A549 (cell line): Measurements from ENCODE around the gene SLC13A4. TPM values are rescaled to one million over a fixed set of nuclear protein-coding genes. Genes with fewer than 3 reads are reported as not detected.

Experiments used
- ATAC-seq, 2 experiments: fragments of 200-7000 bp in 1 of 2; fragments of >200 bp in 1 of 2; cut with Nextera tagmentation in 1 of 2; cut with Tn5 transposase in 1 of 2; 3 replicates each; pipeline versions ENCODE4 v1.8.0 to v1.9.1; 2018 to 2020; ENCODE audit warnings: mild to moderate bottlenecking in 1 of 2, moderate library complexity in 1 of 2
- CTCF ChIA-PET: fragments of 300-600 bp; sonication (Branson Sonifier 250); formaldehyde crosslinking; extraction: SDS; loops from one replicate; lab custom pipeline; 2021; ENCODE audit warnings: antibody characterized with exemption, inconsistent platforms; lab: Yijun Ruan, JAX
- POLR2A ChIA-PET: fragments of 350-600 bp; formaldehyde crosslinking; extraction: SDS; loops from one replicate; lab custom pipeline; 2021; ENCODE audit warnings: antibody characterized with exemption, inconsistent platforms; lab: Yijun Ruan, JAX
- DNase-seq, 2 experiments: peaks; one replicate each; pipeline versions ENCODE4 v3.0.0 to v3.0.0-alpha.2; 2011 to 2016; ENCODE audit warnings: low read depth in 1 of 2, low spot score in 1 of 2
- FAIRE-seq: peaks from 2 replicates; lab custom pipeline; 2011; peaks lifted over from hg19 to GRCh38; lab: Jason Lieb, UNC
- H3K27ac ChIP-seq, 2 experiments: fragments of >200 bp; sonication (Bioruptor Twin); formaldehyde crosslinking; 3 replicates each; pipeline ENCODE4 v1.5.1; 2016 to 2017
- H3K4me1 ChIP-seq: fragments of >200 bp; sonication (Bioruptor Twin); formaldehyde crosslinking; 3 replicates; pipeline ENCODE4 v1.6.1; 2016
- H3K4me2 ChIP-seq: fragments of >200 bp; sonication (Bioruptor Twin); formaldehyde crosslinking; 3 replicates; pipeline ENCODE4 v1.6.1; 2016
- H3K4me3 ChIP-seq: fragments of >200 bp; sonication (Bioruptor Twin); formaldehyde crosslinking; 3 replicates; pipeline ENCODE4 v1.5.1; 2016
- H3K9me3 ChIP-seq: fragments of >200 bp; sonication (Bioruptor Twin); formaldehyde crosslinking; 3 replicates; pipeline ENCODE4 v1.6.1; 2016
- KDM1A ChIP-seq: fragments of 200-600 bp; sonication (generic); IDR thresholded peaks from 2 replicates; pipeline ENCODE4 v1.6.1; 2016; ENCODE audit warnings: low read depth, mild to moderate bottlenecking
- MAFK ChIP-seq: fragments of 450-650 bp; IDR thresholded peaks from 2 replicates; pipeline ENCODE4 v1.6.1; 2014; ENCODE audit not compliant: partially characterized antibody
- NPAS2 ChIP-seq: fragments of 250-450 bp; sonication (Bioruptor Pico); IDR thresholded peaks from 2 replicates; pipeline ENCODE4 v1.8.0; 2022; ENCODE audit warnings: mild to moderate bottlenecking, moderate library complexity, borderline replicate concordance
- RAD21 ChIP-seq, 2 experiments: fragments of >200 bp in 1 of 2; sonication (Bioruptor Twin) in 1 of 2; formaldehyde crosslinking in 1 of 2; IDR thresholded peaks in 1 of 2; conservative IDR thresholded peaks in 1 of 2; 2 replicates in 1 of 2; 3 replicates in 1 of 2; pipeline ENCODE4 v1.6.1; 2012 to 2018; ENCODE audit warnings: inconsistent platforms in 1 of 2
- RNF2 ChIP-seq: fragments of 200-600 bp; sonication (generic); IDR thresholded peaks from 2 replicates; pipeline ENCODE4 v1.6.1; 2016; ENCODE audit warnings: low read depth, mild to moderate bottlenecking, antibody characterized with exemption, moderate library complexity, borderline replicate concordance
- SREBF2 ChIP-seq: fragments of 450-650 bp; IDR thresholded peaks from 2 replicates; pipeline ENCODE4 v1.6.1; 2014; ENCODE audit warnings: mild to moderate bottlenecking, moderate library complexity
- ZFP36 ChIP-seq: fragments of 450-650 bp; IDR thresholded peaks from 2 replicates; pipeline ENCODE4 v1.6.1; 2014; ENCODE audit warnings: borderline replicate concordance; ENCODE audit not compliant: partially characterized antibody
- ZSCAN20 ChIP-seq: fragments of 250-450 bp; sonication (Bioruptor Pico); IDR thresholded peaks from 2 replicates; pipeline ENCODE4 v1.8.0; 2022; ENCODE audit warnings: mild to moderate bottlenecking, moderate library complexity
- WGBS: methylation state at CpG from one replicate; pipeline ENCODE4 v1.1.6; 2017; ENCODE audit errors: missing lambda C conversion rate; 5-methylcytosine and 5-hydroxymethylcytosine counted together
- polyA plus RNA-seq, 4 experiments: library from polyadenylated mRNA; depleted of rRNA in 3 of 4; stranded (reverse); fragments of >200 nt; fragmentation: RNase III in 1 of 4; extraction: RNeasy Plus Mini Kit Qiagen cat#74134 plus additional on column Dnase treatment in 1 of 4; gene quantifications; 2 replicates in 3 of 4; 3 replicates in 1 of 4; pipeline ENCODE4 v1.2.3, GENCODE V29; 2011 to 2017
- TF ChIP-seq, protein P1 (sequence below): fragments of 250-450 bp; sonication (Bioruptor Pico); IDR thresholded peaks from 2 replicates; pipeline ENCODE4 v1.5.0; 2021; ENCODE audit warnings: mild to moderate bottlenecking, moderate library complexity, borderline replicate concordance
- TF ChIP-seq, protein P2 (sequence below): fragments of 450-650 bp; IDR thresholded peaks from 2 replicates; pipeline ENCODE4 v1.6.1; 2014; ENCODE audit warnings: antibody characterized with exemption
- TF ChIP-seq, protein P3 (sequence below): fragments of 250-450 bp; sonication (Bioruptor Pico); IDR thresholded peaks from 2 replicates; pipeline ENCODE4 v1.5.0; 2020; ENCODE audit warnings: low read depth, mild to moderate bottlenecking, moderate library complexity

The SLC13A4 gene
- polyA plus RNA-seq, 2 of the 4 experiments (the other 2 are of a cell fraction), result not detected

DNA sequence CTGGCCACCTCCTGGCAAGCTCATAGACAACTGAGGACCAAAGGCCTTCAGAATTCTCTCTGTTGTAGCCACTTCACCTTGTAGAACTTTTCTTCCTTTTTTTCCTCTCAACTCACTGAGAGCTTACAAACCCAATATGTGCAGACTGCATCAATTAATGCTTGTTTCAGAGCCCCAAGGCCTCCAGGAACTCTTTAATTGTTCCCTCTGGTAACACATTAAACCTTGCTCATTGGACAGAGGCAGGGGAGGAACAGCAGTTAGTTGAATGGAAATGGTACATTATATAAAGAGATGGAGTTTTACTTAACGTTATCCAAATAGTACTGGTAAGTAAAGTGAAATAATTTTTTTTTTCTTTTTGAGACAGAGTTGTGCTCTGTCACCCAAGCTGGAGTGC, 40.5 kb downstream of the SLC13A4 start:
- POLR2A ChIA-PET, result no interaction called here
- TF ChIP-seq, protein P1, sequence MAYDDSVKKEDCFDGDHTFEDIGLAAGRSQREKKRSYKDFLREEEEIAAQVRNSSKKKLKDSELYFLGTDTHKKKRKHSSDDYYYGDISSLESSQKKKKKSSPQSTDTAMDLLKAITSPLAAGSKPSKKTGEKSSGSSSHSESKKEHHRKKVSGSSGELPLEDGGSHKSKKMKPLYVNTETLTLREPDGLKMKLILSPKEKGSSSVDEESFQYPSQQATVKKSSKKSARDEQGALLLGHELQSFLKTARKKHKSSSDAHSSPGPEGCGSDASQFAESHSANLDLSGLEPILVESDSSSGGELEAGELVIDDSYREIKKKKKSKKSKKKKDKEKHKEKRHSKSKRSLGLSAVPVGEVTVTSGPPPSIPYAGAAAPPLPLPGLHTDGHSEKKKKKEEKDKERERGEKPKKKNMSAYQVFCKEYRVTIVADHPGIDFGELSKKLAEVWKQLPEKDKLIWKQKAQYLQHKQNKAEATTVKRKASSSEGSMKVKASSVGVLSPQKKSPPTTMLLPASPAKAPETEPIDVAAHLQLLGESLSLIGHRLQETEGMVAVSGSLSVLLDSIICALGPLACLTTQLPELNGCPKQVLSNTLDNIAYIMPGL (CRISPR knock-in tag), result no peak
- TF ChIP-seq KDM1A, result no peak
- TF ChIP-seq RNF2, result no peak
- TF ChIP-seq MAFK, result no peak
- TF ChIP-seq, protein P2, sequence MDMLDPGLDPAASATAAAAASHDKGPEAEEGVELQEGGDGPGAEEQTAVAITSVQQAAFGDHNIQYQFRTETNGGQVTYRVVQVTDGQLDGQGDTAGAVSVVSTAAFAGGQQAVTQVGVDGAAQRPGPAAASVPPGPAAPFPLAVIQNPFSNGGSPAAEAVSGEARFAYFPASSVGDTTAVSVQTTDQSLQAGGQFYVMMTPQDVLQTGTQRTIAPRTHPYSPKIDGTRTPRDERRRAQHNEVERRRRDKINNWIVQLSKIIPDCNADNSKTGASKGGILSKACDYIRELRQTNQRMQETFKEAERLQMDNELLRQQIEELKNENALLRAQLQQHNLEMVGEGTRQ, result no peak
- TF ChIP-seq ZFP36, result no peak
- no peak for TF ChIP-seq RAD21 (conservative IDR thresholded peaks at IDR 0.05 in 1 of 2, IDR thresholded peaks at IDR 0.05 in 1 of 2)
- TF ChIP-seq, all 56 proteins: peak for 0
- no peaks in the 10 kb centered on the region for H3K4me1 ChIP-seq
- DNase-seq (no peak), ATAC-seq (no peak), FAIRE-seq (no peak)
- no peaks in the 10 kb centered on the region for H3K9me3 ChIP-seq
- H3K4me3 ChIP-seq, result no peak overlapping the region
- H3K4me2 ChIP-seq, result no peak overlapping the region
- 0% methylated on average over 1 of the region's 1 CpG for whole genome bisulfite sequencing
- CTCF ChIA-PET, result interaction anchor here (0.6 to 2.2 kb wide), 3 partner anchors 14 to 105 kb away, joined by 3 to 12 read pairs (median 3); no protein-coding TSS in a partner anchor
- H3K27ac ChIP-seq, result no peak overlapping the region

DNA sequence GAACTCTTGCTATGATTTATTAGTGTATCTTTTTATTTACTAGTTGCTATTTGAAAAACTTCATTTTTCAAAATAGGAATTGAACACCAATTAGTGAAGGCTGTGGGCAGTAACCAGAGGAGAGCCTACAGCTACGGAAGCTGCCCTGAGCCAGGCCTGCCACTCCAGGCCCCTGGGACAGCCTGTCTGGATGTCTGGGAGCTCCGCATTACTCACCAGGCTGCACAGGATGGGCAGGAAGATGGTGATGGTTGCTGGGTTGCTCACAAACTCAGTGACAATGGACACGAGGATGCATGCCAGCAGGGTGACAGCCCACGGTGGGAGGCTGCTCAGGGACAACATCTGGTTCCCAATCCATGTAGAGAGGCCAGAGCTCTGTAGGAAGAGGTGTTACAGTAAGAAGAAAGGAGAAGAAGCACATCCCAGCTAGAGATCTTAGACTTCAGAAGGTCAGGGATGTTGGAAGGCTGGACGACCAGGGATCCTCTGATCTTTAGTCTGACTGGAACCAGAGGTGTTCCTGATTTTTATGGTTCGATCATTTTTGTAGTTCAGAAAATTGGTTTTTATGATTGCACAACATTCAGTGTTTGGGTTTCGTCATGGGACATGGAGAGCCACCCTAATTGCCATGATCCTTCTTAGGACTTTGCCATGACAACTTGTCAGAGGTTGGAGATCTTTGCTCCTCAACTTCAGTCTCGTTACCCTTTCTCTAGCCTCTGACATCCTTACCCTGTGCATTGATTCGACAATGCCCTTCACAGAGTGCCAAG, 42.5 kb downstream of the SLC13A4 start:
- ATAC-seq (no peak; a peak in 1 of 6 replicates), FAIRE-seq (no peak), DNase-seq (no peak)
- 71% methylated on average over 9 of the region's 9 CpGs for WGBS
- no peak overlapping the region for H3K4me2 ChIP-seq
- H3K27ac ChIP-seq, result no peak overlapping the region
- POLR2A ChIA-PET, result no interaction called here
- no peaks in the 10 kb centered on the region for H3K9me3 ChIP-seq
- H3K4me3 ChIP-seq, result no peak overlapping the region
- CTCF ChIA-PET, result interaction anchor here (1.1 to 3.5 kb wide), 4 partner anchors 13 to 25 kb away, joined by 3 to 25 read pairs (median 4); partner anchors contain the start of gene STMP1
- no peak for TF ChIP-seq NPAS2 (CRISPR knock-in tag)
- no peak for TF ChIP-seq ZSCAN20 (CRISPR knock-in tag)
- TF ChIP-seq, protein P3, sequence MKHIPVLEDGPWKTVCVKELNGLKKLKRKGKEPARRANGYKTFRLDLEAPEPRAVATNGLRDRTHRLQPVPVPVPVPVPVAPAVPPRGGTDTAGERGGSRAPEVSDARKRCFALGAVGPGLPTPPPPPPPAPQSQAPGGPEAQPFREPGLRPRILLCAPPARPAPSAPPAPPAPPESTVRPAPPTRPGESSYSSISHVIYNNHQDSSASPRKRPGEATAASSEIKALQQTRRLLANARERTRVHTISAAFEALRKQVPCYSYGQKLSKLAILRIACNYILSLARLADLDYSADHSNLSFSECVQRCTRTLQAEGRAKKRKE (CRISPR knock-in tag), result no peak
- no peak for TF ChIP-seq SREBF2
- no peaks in the 10 kb centered on the region for H3K4me1 ChIP-seq

DNA sequence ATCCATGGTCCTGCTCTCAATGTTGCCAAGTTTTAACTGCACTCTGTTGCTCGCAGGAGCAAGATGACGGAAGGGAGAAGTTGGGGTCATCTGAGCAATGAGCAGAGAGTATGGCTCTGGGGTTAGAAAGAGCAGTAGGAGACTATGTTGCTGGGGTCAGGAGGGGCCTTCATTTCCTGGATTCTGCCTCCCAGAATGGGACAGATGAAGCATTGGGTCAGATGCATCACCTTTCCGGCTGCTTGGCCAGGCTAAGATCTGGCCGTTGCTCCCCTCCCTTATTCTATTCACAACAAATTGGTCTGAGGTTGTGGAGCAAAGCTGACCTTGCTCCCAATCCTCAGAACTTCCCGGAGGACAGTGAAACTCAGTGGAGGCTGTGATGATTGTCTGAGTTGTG, 43.3 kb downstream of the SLC13A4 start:
- DNase-seq, result no peak
- no peak for FAIRE-seq
- TF ChIP-seq, protein P3 (CRISPR knock-in tag), result no peak
- no peaks in the 10 kb centered on the region for H3K9me3 ChIP-seq
- ChIA-PET CTCF (interaction anchor here (1.2 to 3.5 kb wide), 3 partner anchors 12 to 22 kb away, joined by 3 to 25 read pairs (median 3); partner anchors contain the start of gene STMP1), POLR2A (no interaction called here)
- no peaks in the 10 kb centered on the region for H3K4me1 ChIP-seq
- no peak for ATAC-seq
- H3K4me2 ChIP-seq, result no peak overlapping the region
- 93% methylated on average over 5 of the region's 5 CpGs for WGBS
- no peak overlapping the region for H3K27ac ChIP-seq
- no peak overlapping the region for H3K4me3 ChIP-seq
